HFFc6 (cell line): ENCODE data around the gene MIA. TPM values are rescaled to one million over a fixed set of nuclear protein-coding genes. Genes with fewer than 3 reads are reported as not detected.

Source experiments
- DNase-seq: peaks from one replicate; pipeline ENCODE4 v3.0.0-alpha.2; 2018
- H3K27ac Mint-ChIP-seq: 2 replicates; pipeline ENCODE4 v1.8.0; 2020; ENCODE audit warnings: mild to moderate bottlenecking, mixed read lengths
- H3K27me3 Mint-ChIP-seq: 2 replicates; pipeline ENCODE4 v1.8.0; 2021; ENCODE audit warnings: mild to moderate bottlenecking, moderate library complexity, mixed read lengths; ENCODE audit not compliant: insufficient read depth
- H3K36me3 Mint-ChIP-seq: 2 replicates; pipeline ENCODE4 v1.8.0; 2021; ENCODE audit warnings: low read depth, mixed read lengths
- H3K4me1 Mint-ChIP-seq: 2 replicates; pipeline ENCODE4 v1.8.0; 2020; ENCODE audit warnings: low read depth, mixed read lengths
- H3K4me3 Mint-ChIP-seq: 2 replicates; pipeline ENCODE4 v1.8.0; 2020; ENCODE audit warnings: mild to moderate bottlenecking, moderate library complexity, mixed read lengths
- H3K9me3 Mint-ChIP-seq: 2 replicates; pipeline ENCODE4 v1.8.0; 2020; ENCODE audit warnings: mild to moderate bottlenecking, mixed read lengths
- total RNA-seq, 6 experiments: library from RNA; stranded (reverse); fragmentation: NEBNext Ultra II Directional; extraction: Animal tissue kit (Norgen Biotek cat#: 25700); gene quantifications; 2 replicates in 1 of 6; 3 replicates in 5 of 6; pipeline ENCODE4 v1.2.3, GENCODE V29; 2021
- TF ChIP-seq, protein P1 (sequence below): fragments of 200-600 bp; sonication (generic); IDR thresholded peaks from 2 replicates; pipeline ENCODE4 v1.5.0; 2021; ENCODE audit warnings: antibody characterized with exemption, mild to moderate bottlenecking

Gene MIA
- total RNA-seq, 6 experiments from 2014 or later = not detected

DNA sequence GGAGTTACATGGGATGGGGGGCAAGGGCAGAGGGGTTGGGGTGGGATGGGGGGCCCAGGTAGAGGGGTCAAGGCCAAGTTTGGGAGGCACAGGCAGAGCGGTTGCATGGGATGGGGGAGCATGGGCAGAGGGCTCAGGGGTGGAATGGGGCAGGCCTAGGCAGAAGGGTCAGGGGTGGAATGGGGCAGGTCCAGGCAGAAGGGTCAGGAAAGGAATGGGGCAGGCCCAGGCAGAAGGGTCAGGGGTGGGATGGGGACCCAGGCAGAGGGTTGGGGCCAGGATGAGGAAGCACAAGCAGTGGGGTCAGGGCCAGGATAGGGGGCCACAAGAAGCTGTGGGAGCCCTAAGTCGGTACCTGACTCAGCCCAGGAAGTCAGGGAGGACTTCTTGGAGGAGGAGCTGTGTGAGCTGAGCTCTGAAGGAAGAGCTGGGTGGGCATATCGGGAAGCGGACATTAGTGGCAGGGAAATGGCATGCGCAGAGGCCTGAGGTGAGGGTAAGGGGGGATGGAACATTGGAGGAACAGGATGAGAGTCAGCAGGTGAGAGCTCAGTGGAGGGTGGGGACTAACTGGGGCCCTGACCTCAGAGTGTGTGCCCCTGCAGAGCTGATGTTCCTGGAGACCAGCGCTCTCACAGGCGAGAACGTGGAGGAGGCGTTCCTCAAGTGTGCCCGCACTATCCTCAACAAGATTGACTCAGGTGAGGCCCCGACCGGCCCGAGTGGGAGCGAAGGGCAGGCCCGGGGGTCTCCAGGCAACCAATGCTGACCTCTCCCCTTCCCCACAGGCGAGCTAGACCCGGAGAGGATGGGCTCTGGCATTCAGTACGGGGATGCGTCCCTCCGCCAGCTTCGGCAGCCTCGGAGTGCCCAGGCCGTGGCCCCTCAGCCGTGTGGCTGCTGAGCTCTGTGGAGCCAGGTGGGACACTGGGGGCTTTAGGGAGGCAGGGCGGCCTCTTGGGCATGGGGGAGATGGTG is 11.0 kb downstream of the MIA start:
- Mint-ChIP-seq H3K36me3 (peaks cover 6% of the 10 kb centered on the region; the same call in 1 of the 2 replicates), H3K9me3 (no peaks in the 10 kb centered on the region), H3K27ac (no peak overlapping the region), H3K27me3 (no peaks in the 10 kb centered on the region; the same call in none of the 2 replicates), H3K4me3 (no peak overlapping the region), H3K4me1 (peaks cover 3% of the 10 kb centered on the region; the same call in 1 of the 2 replicates)
- no peak for DNase-seq
- TF ChIP-seq, protein P1, sequence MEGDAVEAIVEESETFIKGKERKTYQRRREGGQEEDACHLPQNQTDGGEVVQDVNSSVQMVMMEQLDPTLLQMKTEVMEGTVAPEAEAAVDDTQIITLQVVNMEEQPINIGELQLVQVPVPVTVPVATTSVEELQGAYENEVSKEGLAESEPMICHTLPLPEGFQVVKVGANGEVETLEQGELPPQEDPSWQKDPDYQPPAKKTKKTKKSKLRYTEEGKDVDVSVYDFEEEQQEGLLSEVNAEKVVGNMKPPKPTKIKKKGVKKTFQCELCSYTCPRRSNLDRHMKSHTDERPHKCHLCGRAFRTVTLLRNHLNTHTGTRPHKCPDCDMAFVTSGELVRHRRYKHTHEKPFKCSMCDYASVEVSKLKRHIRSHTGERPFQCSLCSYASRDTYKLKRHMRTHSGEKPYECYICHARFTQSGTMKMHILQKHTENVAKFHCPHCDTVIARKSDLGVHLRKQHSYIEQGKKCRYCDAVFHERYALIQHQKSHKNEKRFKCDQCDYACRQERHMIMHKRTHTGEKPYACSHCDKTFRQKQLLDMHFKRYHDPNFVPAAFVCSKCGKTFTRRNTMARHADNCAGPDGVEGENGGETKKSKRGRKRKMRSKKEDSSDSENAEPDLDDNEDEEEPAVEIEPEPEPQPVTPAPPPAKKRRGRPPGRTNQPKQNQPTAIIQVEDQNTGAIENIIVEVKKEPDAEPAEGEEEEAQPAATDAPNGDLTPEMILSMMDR = no peak

DNA sequence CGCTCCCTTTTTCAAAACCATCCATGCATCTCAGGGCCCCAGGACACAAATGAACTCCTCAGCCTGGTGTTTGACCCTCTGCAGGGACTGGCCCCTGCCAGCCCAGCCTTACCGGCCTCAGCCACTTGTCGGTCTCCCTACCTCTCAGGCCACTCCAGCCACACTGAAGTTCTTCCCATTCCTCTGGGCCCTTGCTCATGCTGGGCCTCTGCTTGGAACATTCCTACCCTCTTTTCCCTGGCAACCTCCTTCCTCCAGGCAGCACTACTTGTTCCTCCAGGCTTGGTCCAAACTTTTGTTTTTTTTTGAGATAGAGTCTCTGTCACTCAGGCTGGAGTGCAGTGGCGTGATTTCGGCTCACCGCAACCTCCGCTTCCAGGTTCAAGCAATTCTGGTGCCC is 16.0 kb downstream of the MIA start:
- TF ChIP-seq, protein P1 = no peak
- H3K4me1 Mint-ChIP-seq = peaks cover 7% of the 10 kb centered on the region; the same call in 1 of the 2 replicates
- no peak for DNase-seq
- H3K9me3 Mint-ChIP-seq = no peaks in the 10 kb centered on the region
- no peak overlapping the region for H3K27ac Mint-ChIP-seq
- no peaks in the 10 kb centered on the region; the same call in none of the 2 replicates for H3K27me3 Mint-ChIP-seq
- peaks cover 6% of the 10 kb centered on the region; the same call in 1 of the 2 replicates for H3K36me3 Mint-ChIP-seq
- no peak overlapping the region for H3K4me3 Mint-ChIP-seq

DNA sequence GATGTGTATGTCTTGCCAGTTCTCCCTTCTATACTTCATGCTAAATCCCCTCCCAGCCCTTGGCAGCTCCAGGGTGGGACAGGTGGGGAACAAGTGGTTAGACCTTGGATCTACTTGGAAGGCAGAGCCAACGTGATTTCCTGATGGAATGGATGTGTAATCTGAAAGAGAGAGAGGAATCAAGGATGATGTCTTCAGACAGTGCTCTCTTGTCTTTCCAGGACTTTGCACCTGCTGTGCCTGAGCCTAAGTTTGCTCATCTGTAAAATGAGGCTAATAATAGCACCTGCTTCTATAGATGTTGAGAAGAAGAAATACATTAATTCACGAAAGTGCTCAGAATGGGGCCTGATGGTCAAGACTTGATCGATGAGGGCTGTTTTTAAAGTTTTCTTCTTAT is 16.7 kb downstream of the MIA start:
- no peaks in the 10 kb centered on the region for H3K9me3 Mint-ChIP-seq
- H3K4me1 Mint-ChIP-seq = peaks cover 7% of the 10 kb centered on the region; the same call in 1 of the 2 replicates
- H3K27ac Mint-ChIP-seq = no peak overlapping the region
- no peak overlapping the region for H3K4me3 Mint-ChIP-seq
- peaks cover 6% of the 10 kb centered on the region; the same call in 1 of the 2 replicates for H3K36me3 Mint-ChIP-seq
- no peak for DNase-seq
- H3K27me3 Mint-ChIP-seq = no peaks in the 10 kb centered on the region; the same call in 1 of the 2 replicates
- TF ChIP-seq, protein P1 = no peak

DNA sequence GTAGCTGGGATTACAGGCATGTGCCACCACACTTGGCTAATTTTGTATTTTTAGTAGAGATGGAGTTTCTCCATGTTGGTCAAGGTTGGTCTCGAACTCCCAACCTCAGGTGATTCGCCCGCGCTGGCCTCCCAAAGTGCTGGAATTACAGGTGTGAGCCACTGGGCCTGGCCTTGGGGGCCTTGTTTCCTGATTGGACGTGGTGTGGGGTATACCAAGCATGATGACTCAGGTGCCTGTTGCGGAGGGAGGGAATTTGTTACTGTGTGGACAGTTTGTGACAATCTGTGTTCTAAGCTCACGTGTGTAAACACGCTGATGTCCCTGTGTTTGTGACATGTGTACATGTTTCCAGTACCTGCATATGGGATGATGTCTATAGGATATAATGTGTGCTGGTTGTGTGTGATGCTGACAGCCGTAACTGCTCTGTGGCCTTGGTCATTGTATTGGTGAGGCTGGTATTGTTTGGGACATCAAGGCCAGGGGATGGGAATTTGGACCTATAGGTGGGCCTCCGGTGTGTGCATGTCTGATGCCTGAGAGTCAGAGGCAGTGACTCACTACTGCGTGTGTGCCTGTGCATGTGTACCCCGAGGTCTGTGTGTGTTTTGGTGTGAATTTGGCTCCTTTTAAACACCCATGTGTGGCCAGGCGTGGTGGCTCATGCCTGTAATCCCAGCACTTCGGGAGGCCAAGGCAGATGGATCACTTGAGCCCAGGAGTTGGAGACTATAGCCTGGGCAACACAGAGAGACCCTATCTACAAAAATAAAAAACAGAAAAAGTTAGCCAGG is 22.0 kb downstream of the MIA start:
- Mint-ChIP-seq H3K4me1 (peaks cover 28% of the 10 kb centered on the region), H3K27me3 (peaks cover 3% of the 10 kb centered on the region; the same call in 1 of the 2 replicates), H3K4me3 (peak overlapping the region; percentile 97; the same call in 1 of the 2 replicates), H3K9me3 (no peaks in the 10 kb centered on the region), H3K27ac (peak overlapping the region; percentile 98), H3K36me3 (peaks cover 11% of the 10 kb centered on the region)
- DNase-seq = no peak
- TF ChIP-seq, protein P1 = no peak

DNA sequence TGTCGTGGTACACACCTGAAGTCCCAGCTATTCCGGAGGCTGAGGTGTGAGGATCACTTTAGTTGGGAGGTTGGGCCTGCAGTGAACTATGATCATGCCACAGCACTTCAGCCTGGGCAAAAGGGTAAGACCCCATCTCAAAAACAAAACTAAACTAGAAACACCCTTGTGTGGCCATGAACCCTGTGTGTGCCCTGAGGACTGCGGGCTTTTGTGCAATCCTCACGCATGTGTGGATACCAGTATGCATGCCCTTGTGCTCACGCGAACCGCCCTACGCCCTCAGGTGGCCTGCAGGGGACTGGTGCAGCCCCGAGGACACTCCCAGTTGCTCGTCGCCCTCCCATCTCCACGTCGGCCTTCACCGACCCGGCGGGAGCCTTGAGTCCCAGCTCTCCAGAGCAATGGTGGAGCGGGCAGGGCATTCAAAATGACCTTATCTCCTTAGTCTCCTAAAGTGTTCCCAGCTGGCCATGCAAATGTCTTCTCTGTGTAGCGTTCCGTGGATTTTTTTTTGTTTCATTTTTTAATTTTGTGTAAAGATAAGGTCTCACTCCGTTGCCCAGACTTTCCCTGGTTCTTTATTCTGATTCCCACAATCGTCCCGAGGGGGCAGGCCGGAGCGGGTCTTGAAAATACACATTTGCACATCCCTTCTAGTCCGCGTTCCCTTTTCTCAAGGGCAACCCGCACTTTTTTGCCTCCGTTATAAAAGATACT is 22.8 kb downstream of the MIA start:
- peaks cover 35% of the 10 kb centered on the region for H3K4me1 Mint-ChIP-seq
- TF ChIP-seq, protein P1 = peak; percentile 54
- no peaks in the 10 kb centered on the region for H3K9me3 Mint-ChIP-seq
- peak; percentile 66 for DNase-seq
- peak overlapping the region; percentile 97 for H3K4me3 Mint-ChIP-seq
- peaks cover 3% of the 10 kb centered on the region; the same call in 1 of the 2 replicates for H3K27me3 Mint-ChIP-seq
- H3K27ac Mint-ChIP-seq = peak overlapping the region; percentile 98
- peaks cover 11% of the 10 kb centered on the region for H3K36me3 Mint-ChIP-seq
